Cardiac muscle cell (in vitro differentiated cells and primary cell): ENCODE data around the gene SSPN. TPM values are rescaled to one million over a fixed set of nuclear protein-coding genes. Genes with fewer than 3 reads are reported as not detected.
A peak's percentile ranks its signal among the peaks of the same experiment; 100 is the strongest.
"Not testable (repeated sequence)": the region's sequence is repeated elsewhere in the genome, so short reads cannot be mapped to it uniquely, and the experiment has no call there.

Experiments
- DNase-seq, 2 donors: peaks; one replicate each; pipeline versions ENCODE4 v3.0.0 to v3.0.0-alpha.2; 2010 to 2017; ENCODE audit warnings: low read depth in 1 of 2, low spot score in 1 of 2
- H3K27ac ChIP-seq: fragments of 200-600 bp; sonication (generic); 2 replicates; pipeline ENCODE4 v1.5.1; 2016
- H3K27me3 ChIP-seq: fragments of 200-600 bp; sonication (generic); 2 replicates; pipeline ENCODE4 v1.6.0; 2016; ENCODE audit warnings: control low read depth
- H3K36me3 ChIP-seq: fragments of 200-600 bp; sonication (generic); 2 replicates; pipeline ENCODE4 v1.5.1; 2016; ENCODE audit warnings: control low read depth
- H3K4me1 ChIP-seq: fragments of 200-600 bp; sonication (generic); 2 replicates; pipeline ENCODE4 v1.8.1; 2017; ENCODE audit warnings: low read depth, mild to moderate bottlenecking, mixed run types
- H3K4me3 ChIP-seq: fragments of 200-600 bp; sonication (generic); 2 replicates; pipeline ENCODE4 v1.5.1; 2016; ENCODE audit warnings: mild to moderate bottlenecking
- H3K9me3 ChIP-seq: fragments of 200-600 bp; sonication (generic); 2 replicates; pipeline ENCODE4 v1.5.1; 2017; ENCODE audit warnings: low read depth, mild to moderate bottlenecking, control low read depth
- CTCF ChIP-seq: IDR thresholded peaks from 2 replicates; pipeline ENCODE4 v1.5.1; 2012; ENCODE audit warnings: low read depth, mild to moderate bottlenecking, low read length
- polyA plus RNA-seq: library from polyadenylated mRNA; unstranded; fragments of >200 nt; fragmentation: Nextera tagmentation; extraction: Ambion mirVana; gene quantifications from 2 replicates; pipeline ENCODE4 v1.2.1, GENCODE V29; 2016
- total RNA-seq: library from RNA; depleted of rRNA; stranded (reverse); fragments of >200 nt; gene quantifications from 2 replicates; pipeline ENCODE4 v1.2.3, GENCODE V29; 2016

Gene SSPN
- total and polyA plus RNA-seq, 2 experiments from 2014 or later, result 3.5 to 4.0 TPM

- no peaks in the 10 kb centered on the region for H3K9me3 ChIP-seq
- no peak for TF ChIP-seq CTCF
- H3K36me3 ChIP-seq, result no peaks in the 10 kb centered on the region
- peaks cover 3% of the 10 kb centered on the region for H3K4me1 ChIP-seq
- DNase-seq, result no peak
- H3K27ac ChIP-seq, result no peak overlapping the region
- peaks cover 73% of the 10 kb centered on the region for H3K27me3 ChIP-seq
- peak overlapping the region; percentile 18 for H3K4me3 ChIP-seq
Observed at GRCh38 chr12:26227361-26227745, 32.0 kb downstream of the SSPN start.

- peaks cover 3% of the 10 kb centered on the region for H3K4me1 ChIP-seq
- no peaks in the 10 kb centered on the region for H3K9me3 ChIP-seq
- H3K27ac ChIP-seq, result no peak overlapping the region
- peaks cover 61% of the 10 kb centered on the region for H3K27me3 ChIP-seq
- no peaks in the 10 kb centered on the region for H3K36me3 ChIP-seq
- no peak for TF ChIP-seq CTCF
- no peak overlapping the region for H3K4me3 ChIP-seq
- DNase-seq, result no peak
Observed at GRCh38 chr12:26229910-26230309, 34.5 kb downstream of the SSPN start.

GRCh38 chr12:26231470-26231869 lies 36.1 kb downstream of the SSPN start:
- Histone ChIP-seq H3K36me3 (no peaks in the 10 kb centered on the region), H3K27ac (no peak overlapping the region), H3K4me3 (no peak overlapping the region), H3K4me1 (peaks cover 3% of the 10 kb centered on the region), H3K27me3 (peaks cover 47% of the 10 kb centered on the region), H3K9me3 (no peaks in the 10 kb centered on the region)
- DNase-seq, result no peak
- no peak for TF ChIP-seq CTCF

- Histone ChIP-seq H3K36me3 (no peaks in the 10 kb centered on the region), H3K27ac (no peak overlapping the region), H3K9me3 (no peaks in the 10 kb centered on the region), H3K4me3 (no peak overlapping the region), H3K27me3 (peaks cover 42% of the 10 kb centered on the region), H3K4me1 (peaks cover 2% of the 10 kb centered on the region)
- TF ChIP-seq CTCF, result no peak
- no peak for DNase-seq
Observed at GRCh38 chr12:26231921-26232320, 36.5 kb downstream of the SSPN start.

GRCh38 chr12:26233631-26234030 lies 38.3 kb downstream of the SSPN start:
- Histone ChIP-seq H3K4me1 (no peaks in the 10 kb centered on the region), H3K27ac (no peak overlapping the region), H3K4me3 (no peak overlapping the region), H3K27me3 (peaks cover 25% of the 10 kb centered on the region), H3K36me3 (no peaks in the 10 kb centered on the region), H3K9me3 (no peaks in the 10 kb centered on the region)
- no peak for TF ChIP-seq CTCF
- peak in 1 of 2 donors; percentile 80 for DNase-seq

GRCh38 chr12:26235465-26235864 lies 40.1 kb downstream of the SSPN start:
- H3K27me3 ChIP-seq, result peaks cover 22% of the 10 kb centered on the region
- not testable (repeated sequence) for H3K4me1 ChIP-seq, H3K4me3 ChIP-seq, H3K27ac ChIP-seq, H3K36me3 ChIP-seq, DNase-seq, H3K9me3 ChIP-seq
